Esophagus squamous epithelium (tissue), 4 donors: ENCODE results near the gene VEZF1.

Experiments used
- POLR2A ChIP-seq, 4 donors: fragments of 450-650 bp; IDR thresholded peaks; one replicate each; pipeline ENCODE4 v1.6.1; 2017; ENCODE audit warnings: antibody characterized with exemption in 4 of 4, mild to moderate bottlenecking in 4 of 4, moderate library complexity in 3 of 4
- TF ChIP-seq, protein P1 (sequence below), 6 experiments: fragments of 450-650 bp in 4 of 6; fragments of 200-600 bp in 2 of 6; sonication (generic) in 2 of 6; IDR thresholded peaks; one replicate each; pipeline ENCODE4 v1.5.1; 2016 to 2019; ENCODE audit warnings: antibody characterized with exemption in 6 of 6, mild to moderate bottlenecking in 4 of 6, moderate library complexity in 4 of 6

DNA sequence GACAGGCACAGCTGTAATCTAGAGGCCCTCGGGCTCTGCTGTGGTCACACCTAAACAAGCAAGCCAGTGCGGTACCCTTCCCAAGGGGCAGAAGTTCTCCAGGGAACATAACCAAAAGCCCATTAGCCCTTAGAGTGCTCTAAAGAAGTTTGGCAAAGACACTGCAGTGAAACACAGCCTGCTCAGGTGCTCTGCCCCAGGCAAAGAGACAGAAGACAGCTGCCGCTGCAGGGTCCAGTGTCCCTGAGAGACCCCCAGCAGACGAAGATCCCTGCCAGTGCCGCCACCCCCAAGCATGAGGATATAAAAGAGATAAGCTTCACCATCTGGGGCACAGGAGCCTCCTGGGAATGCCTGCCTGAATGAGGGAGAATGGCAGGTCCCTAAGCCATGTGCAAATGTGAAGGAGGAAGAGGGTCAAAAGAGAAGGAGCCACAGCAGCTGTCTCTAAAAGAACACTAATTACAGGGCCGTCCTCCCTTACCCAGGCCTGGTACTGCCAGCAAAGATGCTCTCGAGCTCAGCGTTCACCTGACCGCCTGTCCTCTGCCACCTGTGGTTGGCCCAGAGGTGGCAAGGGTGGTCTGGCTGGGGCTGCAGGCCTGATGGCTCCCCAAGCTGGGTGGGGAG, 62.6 kb downstream of the VEZF1 start:
- TF ChIP-seq, protein P1, sequence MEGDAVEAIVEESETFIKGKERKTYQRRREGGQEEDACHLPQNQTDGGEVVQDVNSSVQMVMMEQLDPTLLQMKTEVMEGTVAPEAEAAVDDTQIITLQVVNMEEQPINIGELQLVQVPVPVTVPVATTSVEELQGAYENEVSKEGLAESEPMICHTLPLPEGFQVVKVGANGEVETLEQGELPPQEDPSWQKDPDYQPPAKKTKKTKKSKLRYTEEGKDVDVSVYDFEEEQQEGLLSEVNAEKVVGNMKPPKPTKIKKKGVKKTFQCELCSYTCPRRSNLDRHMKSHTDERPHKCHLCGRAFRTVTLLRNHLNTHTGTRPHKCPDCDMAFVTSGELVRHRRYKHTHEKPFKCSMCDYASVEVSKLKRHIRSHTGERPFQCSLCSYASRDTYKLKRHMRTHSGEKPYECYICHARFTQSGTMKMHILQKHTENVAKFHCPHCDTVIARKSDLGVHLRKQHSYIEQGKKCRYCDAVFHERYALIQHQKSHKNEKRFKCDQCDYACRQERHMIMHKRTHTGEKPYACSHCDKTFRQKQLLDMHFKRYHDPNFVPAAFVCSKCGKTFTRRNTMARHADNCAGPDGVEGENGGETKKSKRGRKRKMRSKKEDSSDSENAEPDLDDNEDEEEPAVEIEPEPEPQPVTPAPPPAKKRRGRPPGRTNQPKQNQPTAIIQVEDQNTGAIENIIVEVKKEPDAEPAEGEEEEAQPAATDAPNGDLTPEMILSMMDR (IDR thresholded peaks at IDR 0.05): no peak
- no peak for TF ChIP-seq POLR2A (IDR thresholded peaks at IDR 0.05)
